C4-2B (cell line): ENCODE results near the gene PREX1.

Experiments used
- H3K27ac ChIP-seq: fragments of 450-650 bp; 2 replicates; pipeline ENCODE4 v1.5.1; 2017
- CTCF ChIP-seq: fragments of 450-650 bp; conservative IDR thresholded peaks from 2 replicates; pipeline ENCODE4 v1.5.1; 2017; ENCODE audit warnings: mild to moderate bottlenecking
- ZFX ChIP-seq: fragments of 450-650 bp; IDR thresholded peaks from 2 replicates; pipeline ENCODE4 v1.6.1; 2017

PREX1 gene

GRCh38 chr20:48839154-48839917 is 11.5 kb upstream of the PREX1 start:
- TF ChIP-seq CTCF, result no peak
- no peak for TF ChIP-seq ZFX
- no peak overlapping the region for H3K27ac ChIP-seq

GRCh38 chr20:48837014-48837413 is 9.2 kb upstream of the PREX1 start:
- no peak overlapping the region for H3K27ac ChIP-seq
- TF ChIP-seq ZFX, result no peak
- TF ChIP-seq CTCF, result no peak

GRCh38 chr20:48835390-48835789 is 7.6 kb upstream of the PREX1 start:
- no peak for TF ChIP-seq CTCF
- TF ChIP-seq ZFX, result no peak
- H3K27ac ChIP-seq, result no peak overlapping the region

- TF ChIP-seq ZFX (no peak), CTCF (no peak)
- H3K27ac ChIP-seq, result no peak overlapping the region
Observed at GRCh38 chr20:48834278-48834677, 6.5 kb upstream of the PREX1 start.

GRCh38 chr20:48832405-48832730 is 4.6 kb upstream of the PREX1 start:
- no peak overlapping the region for H3K27ac ChIP-seq
- TF ChIP-seq ZFX (no peak), CTCF (no peak)

GRCh38 chr20:48831718-48832404 is 4.1 kb upstream of the PREX1 start:
- no peak overlapping the region for H3K27ac ChIP-seq
- no peak for TF ChIP-seq CTCF
- TF ChIP-seq ZFX, result no peak

- TF ChIP-seq CTCF, result no peak
- no peak for TF ChIP-seq ZFX
- H3K27ac ChIP-seq, result no peak overlapping the region
Observed at GRCh38 chr20:48830826-48831318, 3.1 kb upstream of the PREX1 start.
